Mucosa of rectum (tissue), 2 donors: ENCODE data around the gene CFAP299.

Experiments used
- H3K27ac ChIP-seq, 2 donors: one replicate each; pipeline ENCODE4 v1.7.0; 2013; ENCODE audit warnings: inconsistent platforms in 2 of 2, low read depth in 2 of 2, low read length in 2 of 2
- H3K27me3 ChIP-seq, 2 donors: one replicate each; pipeline ENCODE4 v1.7.0; 2013; ENCODE audit warnings: low read length in 2 of 2; ENCODE audit not compliant: control insufficient read depth in 2 of 2, insufficient read depth in 2 of 2
- H3K36me3 ChIP-seq, 2 donors: one replicate each; pipeline ENCODE4 v1.7.0; 2013; ENCODE audit warnings: low read length in 2 of 2; ENCODE audit not compliant: control insufficient read depth in 2 of 2, insufficient read depth in 2 of 2
- H3K4me1 ChIP-seq, 2 donors: one replicate each; pipeline ENCODE4 v1.7.0; 2013; ENCODE audit warnings: low read length in 2 of 2, mild to moderate bottlenecking in 1 of 2; ENCODE audit not compliant: control insufficient read depth in 2 of 2, insufficient read depth in 2 of 2
- H3K4me3 ChIP-seq, 2 donors: one replicate each; pipeline ENCODE4 v1.7.0; 2013; ENCODE audit warnings: low read length in 2 of 2
- H3K9ac ChIP-seq, 2 donors: one replicate each; pipeline ENCODE4 v1.7.0; 2013; ENCODE audit warnings: low read length in 2 of 2, low read depth in 1 of 2, mild to moderate bottlenecking in 1 of 2
- H3K9me3 ChIP-seq, 2 donors: one replicate each; pipeline ENCODE4 v1.7.0; 2013; ENCODE audit warnings: low read length in 2 of 2; ENCODE audit not compliant: control insufficient read depth in 2 of 2
- donor health status: healthy.
- donor health status: Normal muscosa, but diverticular disease.

The CFAP299 gene

GRCh38 chr4:80360900-80361299, 25.4 kb downstream of the CFAP299 start:
- H3K27ac ChIP-seq: no peak overlapping the region
- no peak overlapping the region for H3K9ac ChIP-seq
- no peaks in the 10 kb centered on the region for H3K4me1 ChIP-seq
- H3K9me3 ChIP-seq: no peaks in the 10 kb centered on the region
- H3K36me3 ChIP-seq: no peaks in the 10 kb centered on the region
- H3K27me3 ChIP-seq: peaks cover 0 to 4% of the 10 kb centered on the region in 2 donors
- H3K4me3 ChIP-seq: no peak overlapping the region

GRCh38 chr4:80361329-80361900, 25.9 kb downstream of the CFAP299 start:
- Histone ChIP-seq H3K27me3 (peaks cover 0 to 4% of the 10 kb centered on the region in 2 donors), H3K9ac (no peak overlapping the region), H3K4me1 (no peaks in the 10 kb centered on the region), H3K9me3 (no peaks in the 10 kb centered on the region), H3K36me3 (no peaks in the 10 kb centered on the region), H3K4me3 (no peak overlapping the region), H3K27ac (no peak overlapping the region)

- Histone ChIP-seq H3K9me3 (no peaks in the 10 kb centered on the region), H3K27ac (no peak overlapping the region), H3K36me3 (no peaks in the 10 kb centered on the region), H3K4me1 (no peaks in the 10 kb centered on the region), H3K9ac (no peak overlapping the region), H3K4me3 (no peak overlapping the region), H3K27me3 (peaks cover 0 to 4% of the 10 kb centered on the region in 2 donors)
Measured at GRCh38 chr4:80362578-80363181, 27.1 kb downstream of the CFAP299 start.

GRCh38 chr4:80365928-80366327, 30.4 kb downstream of the CFAP299 start:
- Histone ChIP-seq H3K36me3 (no peaks in the 10 kb centered on the region), H3K9me3 (no peaks in the 10 kb centered on the region), H3K27me3 (no peaks in the 10 kb centered on the region), H3K4me3 (no peak overlapping the region), H3K9ac (no peak overlapping the region), H3K4me1 (no peaks in the 10 kb centered on the region), H3K27ac (no peak overlapping the region)

GRCh38 chr4:80367737-80368136, 32.2 kb downstream of the CFAP299 start:
- no peaks in the 10 kb centered on the region for H3K27me3 ChIP-seq
- H3K9me3 ChIP-seq: no peaks in the 10 kb centered on the region
- no peak overlapping the region for H3K9ac ChIP-seq
- no peak overlapping the region for H3K4me3 ChIP-seq
- no peak overlapping the region for H3K27ac ChIP-seq
- no peaks in the 10 kb centered on the region for H3K36me3 ChIP-seq
- no peaks in the 10 kb centered on the region for H3K4me1 ChIP-seq

- H3K4me3 ChIP-seq: no peak overlapping the region
- no peaks in the 10 kb centered on the region for H3K36me3 ChIP-seq
- H3K9ac ChIP-seq: no peak overlapping the region
- H3K27me3 ChIP-seq: no peaks in the 10 kb centered on the region
- no peak overlapping the region for H3K27ac ChIP-seq
- no peaks in the 10 kb centered on the region for H3K4me1 ChIP-seq
- no peaks in the 10 kb centered on the region for H3K9me3 ChIP-seq
Measured at GRCh38 chr4:80370635-80371034, 35.1 kb downstream of the CFAP299 start.

GRCh38 chr4:80371046-80371445, 35.5 kb downstream of the CFAP299 start:
- Histone ChIP-seq H3K9me3 (no peaks in the 10 kb centered on the region), H3K4me3 (no peak overlapping the region), H3K27ac (no peak overlapping the region), H3K27me3 (no peaks in the 10 kb centered on the region), H3K9ac (no peak overlapping the region), H3K4me1 (no peaks in the 10 kb centered on the region), H3K36me3 (no peaks in the 10 kb centered on the region)

- Histone ChIP-seq H3K27ac (no peak overlapping the region), H3K27me3 (no peaks in the 10 kb centered on the region), H3K9me3 (no peaks in the 10 kb centered on the region), H3K36me3 (no peaks in the 10 kb centered on the region), H3K4me3 (no peak overlapping the region), H3K4me1 (no peaks in the 10 kb centered on the region), H3K9ac (no peak overlapping the region)
Measured at GRCh38 chr4:80374180-80374579, 38.6 kb downstream of the CFAP299 start.

GRCh38 chr4:80382090-80382832, 46.7 kb downstream of the CFAP299 start:
- Histone ChIP-seq H3K27ac (no peak overlapping the region), H3K9ac (no peak overlapping the region), H3K27me3 (no peaks in the 10 kb centered on the region), H3K36me3 (no peaks in the 10 kb centered on the region), H3K9me3 (no peaks in the 10 kb centered on the region), H3K4me1 (no peaks in the 10 kb centered on the region), H3K4me3 (no peak overlapping the region)

GRCh38 chr4:80385397-80386280, 50.1 kb downstream of the CFAP299 start:
- Histone ChIP-seq H3K9ac (no peak overlapping the region), H3K9me3 (no peaks in the 10 kb centered on the region), H3K4me1 (no peaks in the 10 kb centered on the region), H3K4me3 (no peak overlapping the region), H3K27ac (no peak overlapping the region), H3K36me3 (no peaks in the 10 kb centered on the region), H3K27me3 (no peaks in the 10 kb centered on the region)
